Activated CD4-positive, alpha-beta T cell treated with anti-CD3 and anti-CD28 coated beads for 48 hours (primary cell): ENCODE measurements around the gene SYNM.

Experiments
- DNase-seq: peaks from one replicate; pipeline ENCODE4 v3.0.0-alpha.2; 2020

Gene SYNM

GRCh38 chr15:99085413-99086326, 19.2 kb upstream of the SYNM start:
- DNase-seq: no peak

- no peak for DNase-seq
These were observed 18.6 kb upstream of the SYNM start for GRCh38 chr15:99086327-99086667.

GRCh38 chr15:99087405-99087943, 17.4 kb upstream of the SYNM start:
- no peak for DNase-seq

- DNase-seq: peak; percentile 21
These were observed 14.7 kb upstream of the SYNM start for GRCh38 chr15:99090011-99090699.

- DNase-seq: no peak
These were observed 13.9 kb upstream of the SYNM start for GRCh38 chr15:99090938-99091337.

- DNase-seq: no peak
These were observed 12.2 kb upstream of the SYNM start for GRCh38 chr15:99092554-99093172.

- DNase-seq: no peak
These were observed 9.3 kb upstream of the SYNM start for GRCh38 chr15:99095626-99096025.

GRCh38 chr15:99096173-99096893, 8.5 kb upstream of the SYNM start:
- no peak for DNase-seq

- no peak for DNase-seq
These were observed 7.9 kb upstream of the SYNM start for GRCh38 chr15:99096894-99097426.

- no peak for DNase-seq
These were observed 7.2 kb upstream of the SYNM start for GRCh38 chr15:99097441-99098410.

GRCh38 chr15:99098426-99098825, 6.5 kb upstream of the SYNM start:
- no peak for DNase-seq

GRCh38 chr15:99098991-99099390, 5.9 kb upstream of the SYNM start:
- no peak for DNase-seq

GRCh38 chr15:99099661-99100060, 5.2 kb upstream of the SYNM start:
- DNase-seq: no peak

- DNase-seq: peak; percentile 72
These were observed 4.4 kb upstream of the SYNM start for GRCh38 chr15:99100245-99101173.

GRCh38 chr15:99101501-99101900, 3.4 kb upstream of the SYNM start:
- DNase-seq: no peak

- DNase-seq: no peak
These were observed 2.3 kb upstream of the SYNM start for GRCh38 chr15:99102332-99103235.

GRCh38 chr15:99103279-99103678, 1.6 kb upstream of the SYNM start:
- DNase-seq: no peak

- peak; percentile 64 for DNase-seq
These were observed 848 bp downstream of the SYNM start for GRCh38 chr15:99105514-99106341.
